Measurements from ENCODE around the gene SETBP1.

SETBP1 gene

GRCh38 chr18:45023519-45023918 is 342.8 kb downstream of the SETBP1 start:
- H3K9me3 ChIP-seq: no peaks in the 10 kb centered on the region
- H3K36me3 ChIP-seq: no peaks in the 10 kb centered on the region
- DNase-seq: no peak
- no peaks in the 10 kb centered on the region for H3K27me3 ChIP-seq
- TF ChIP-seq CTCF (IDR thresholded peaks at IDR 0.05; ENCODE audit: low read depth, low read length): no peak
- no peak overlapping the region for H3K4me3 ChIP-seq (ENCODE audit: low read depth, low read length)
- no peaks in the 10 kb centered on the region for H3K4me1 ChIP-seq

- no peak for TF ChIP-seq CTCF (IDR thresholded peaks at IDR 0.05; ENCODE audit: low read depth, low read length)
- Histone ChIP-seq H3K36me3 (no peaks in the 10 kb centered on the region), H3K4me3 (ENCODE audit: low read depth, low read length) (no peak overlapping the region), H3K4me1 (no peaks in the 10 kb centered on the region), H3K27me3 (no peaks in the 10 kb centered on the region), H3K9me3 (no peaks in the 10 kb centered on the region)
- DNase-seq: no peak
Measured at GRCh38 chr18:45024357-45025088, 343.8 kb downstream of the SETBP1 start.

GRCh38 chr18:45025089-45025450 is 344.4 kb downstream of the SETBP1 start:
- H3K36me3 ChIP-seq: no peaks in the 10 kb centered on the region
- no peaks in the 10 kb centered on the region for H3K27me3 ChIP-seq
- no peak for DNase-seq
- H3K4me1 ChIP-seq: no peaks in the 10 kb centered on the region
- H3K9me3 ChIP-seq: no peaks in the 10 kb centered on the region
- TF ChIP-seq CTCF (IDR thresholded peaks at IDR 0.05; ENCODE audit: low read depth, low read length): no peak
- no peak overlapping the region for H3K4me3 ChIP-seq (ENCODE audit: low read depth, low read length)

GRCh38 chr18:45026162-45026561 is 345.5 kb downstream of the SETBP1 start:
- H3K27me3 ChIP-seq: no peaks in the 10 kb centered on the region
- no peaks in the 10 kb centered on the region for H3K4me1 ChIP-seq
- peak; percentile 16; the same call in 1 of the 2 replicates for TF ChIP-seq CTCF (IDR thresholded peaks at IDR 0.05; ENCODE audit: low read depth, low read length)
- H3K36me3 ChIP-seq: no peaks in the 10 kb centered on the region
- H3K9me3 ChIP-seq: no peaks in the 10 kb centered on the region
- no peak for DNase-seq
- H3K4me3 ChIP-seq (ENCODE audit: low read depth, low read length): no peak overlapping the region

GRCh38 chr18:45034179-45034578 is 353.5 kb downstream of the SETBP1 start:
- Histone ChIP-seq H3K36me3 (no peaks in the 10 kb centered on the region), H3K4me3 (ENCODE audit: low read depth, low read length) (no peak overlapping the region), H3K4me1 (no peaks in the 10 kb centered on the region), H3K9me3 (no peaks in the 10 kb centered on the region), H3K27me3 (no peaks in the 10 kb centered on the region)
- no peak for TF ChIP-seq CTCF (IDR thresholded peaks at IDR 0.05; ENCODE audit: low read depth, low read length)
- no peak for DNase-seq

GRCh38 chr18:45037618-45038017 is 356.9 kb downstream of the SETBP1 start:
- no peaks in the 10 kb centered on the region for H3K9me3 ChIP-seq
- H3K27me3 ChIP-seq: no peaks in the 10 kb centered on the region
- H3K4me1 ChIP-seq: no peaks in the 10 kb centered on the region
- H3K36me3 ChIP-seq: no peaks in the 10 kb centered on the region
- DNase-seq: no peak
- H3K4me3 ChIP-seq (ENCODE audit: low read depth, low read length): no peak overlapping the region
- TF ChIP-seq CTCF (IDR thresholded peaks at IDR 0.05; ENCODE audit: low read depth, low read length): no peak
